Esophagus muscularis mucosa (tissue), 4 donors: ENCODE results near the gene SLC5A5. TPM values are rescaled to one million over a fixed set of nuclear protein-coding genes. Genes with fewer than 3 reads are reported as not detected.

ENCODE experiments used
- DNase-seq: peaks from one replicate; pipeline ENCODE4 v3.0.0-alpha.2; 2017; ENCODE audit errors: extremely low spot score
- H3K27ac ChIP-seq, 4 donors: fragments of 200-600 bp; sonication (generic); replicated peaks in 1 of 4; 1 replicate in 3 of 4; 2 replicates in 1 of 4; pipeline ENCODE4 v1.5.1; 2016 to 2019; ENCODE audit warnings: mild to moderate bottlenecking in 1 of 4
- H3K27me3 ChIP-seq, 4 donors: fragments of 200-600 bp; sonication (generic); one replicate each; pipeline versions ENCODE4 v1.5.1 to v1.6.0; 2016 to 2019
- H3K36me3 ChIP-seq, 4 donors: fragments of 200-600 bp; sonication (generic); one replicate each; pipeline ENCODE4 v1.5.1; 2016 to 2019
- H3K4me1 ChIP-seq, 4 donors: fragments of 200-600 bp; sonication (generic); one replicate each; pipeline ENCODE4 v1.5.1; 2016 to 2019
- H3K4me3 ChIP-seq, 4 donors: fragments of 200-600 bp; sonication (generic); 1 replicate in 2 of 4; 2 replicates in 2 of 4; pipeline ENCODE4 v1.5.1; 2016 to 2019; ENCODE audit warnings: mild to moderate bottlenecking in 4 of 4, moderate library complexity in 1 of 4
- H3K9me3 ChIP-seq, 4 donors: fragments of 200-600 bp; sonication (generic); 1 replicate in 3 of 4; 2 replicates in 1 of 4; pipeline ENCODE4 v1.5.1; 2016 to 2019
- EP300 ChIP-seq: sonication (generic); formaldehyde crosslinking; IDR thresholded peaks from one replicate; pipeline ENCODE4 v1.6.1; 2017; ENCODE audit warnings: antibody characterized with exemption
- POLR2A ChIP-seq: fragments of 450-650 bp; IDR thresholded peaks from one replicate; pipeline ENCODE4 v1.6.1; 2017; ENCODE audit warnings: antibody characterized with exemption, moderate library complexity, mild to moderate bottlenecking, low read depth
- POLR2AphosphoS5 ChIP-seq, 2 donors: sonication (generic); formaldehyde crosslinking; IDR thresholded peaks; one replicate each; pipeline ENCODE4 v1.6.1; 2017; ENCODE audit warnings: antibody characterized with exemption in 2 of 2
- WGBS: methylation state at CpG from one replicate; pipeline ENCODE4 v1.1.5; 2018; 5-methylcytosine and 5-hydroxymethylcytosine counted together
- intact Hi-C: fragments of 100-400 bp; cut with DNase I; formaldehyde crosslinking; loops from one replicate; pipeline ENCODE4 v1.15.1; 2023
- total RNA-seq, 4 donors: library from RNA; depleted of rRNA; stranded (reverse); fragments of >200 nt; gene quantifications; one replicate each; pipeline versions ENCODE4 v1.1.0 to v1.2.1, GENCODE V29; 2016
- TF ChIP-seq, protein P1 (sequence below), 3 experiments: fragments of 200-600 bp in 2 of 3; fragments of 450-650 bp in 1 of 3; sonication (generic) in 2 of 3; IDR thresholded peaks; one replicate each; pipeline ENCODE4 v1.5.1; 2017 to 2019; ENCODE audit warnings: antibody characterized with exemption in 3 of 3, mild to moderate bottlenecking in 2 of 3, moderate library complexity in 1 of 3

The SLC5A5 gene
- total RNA-seq, 4 donors from 2014 or later = 0.17 TPM; not detected in 3

DNA sequence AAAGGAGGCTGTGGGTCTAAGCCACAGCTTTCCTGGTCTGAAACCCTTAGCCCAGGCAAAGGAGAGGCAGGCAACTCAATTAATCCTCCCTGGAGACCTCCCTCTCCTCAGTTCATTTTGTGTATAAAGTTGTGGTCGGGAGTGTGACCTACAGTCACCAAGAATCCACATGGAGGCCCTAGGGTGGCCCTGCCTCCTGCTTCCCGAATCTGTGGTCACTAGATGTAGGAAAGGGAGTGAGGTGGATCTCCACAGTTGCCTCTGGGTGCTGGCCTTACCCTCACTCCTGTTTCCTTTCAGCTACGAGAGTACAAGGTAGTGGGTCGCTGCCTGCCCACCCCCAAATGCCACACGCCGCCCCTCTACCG lies 10.8 kb upstream of the SLC5A5 start:
- 68% methylated on average over 6 of the region's 7 CpGs for WGBS
- no peaks in the 10 kb centered on the region for H3K9me3 ChIP-seq
- H3K36me3 ChIP-seq = peaks cover 33 to 52% (median 48%) of the 10 kb centered on the region in 4 donors
- TF ChIP-seq, protein P1, sequence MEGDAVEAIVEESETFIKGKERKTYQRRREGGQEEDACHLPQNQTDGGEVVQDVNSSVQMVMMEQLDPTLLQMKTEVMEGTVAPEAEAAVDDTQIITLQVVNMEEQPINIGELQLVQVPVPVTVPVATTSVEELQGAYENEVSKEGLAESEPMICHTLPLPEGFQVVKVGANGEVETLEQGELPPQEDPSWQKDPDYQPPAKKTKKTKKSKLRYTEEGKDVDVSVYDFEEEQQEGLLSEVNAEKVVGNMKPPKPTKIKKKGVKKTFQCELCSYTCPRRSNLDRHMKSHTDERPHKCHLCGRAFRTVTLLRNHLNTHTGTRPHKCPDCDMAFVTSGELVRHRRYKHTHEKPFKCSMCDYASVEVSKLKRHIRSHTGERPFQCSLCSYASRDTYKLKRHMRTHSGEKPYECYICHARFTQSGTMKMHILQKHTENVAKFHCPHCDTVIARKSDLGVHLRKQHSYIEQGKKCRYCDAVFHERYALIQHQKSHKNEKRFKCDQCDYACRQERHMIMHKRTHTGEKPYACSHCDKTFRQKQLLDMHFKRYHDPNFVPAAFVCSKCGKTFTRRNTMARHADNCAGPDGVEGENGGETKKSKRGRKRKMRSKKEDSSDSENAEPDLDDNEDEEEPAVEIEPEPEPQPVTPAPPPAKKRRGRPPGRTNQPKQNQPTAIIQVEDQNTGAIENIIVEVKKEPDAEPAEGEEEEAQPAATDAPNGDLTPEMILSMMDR (IDR thresholded peaks at IDR 0.05) = no peak
- no peaks in the 10 kb centered on the region for H3K27me3 ChIP-seq
- no peak for DNase-seq
- peaks cover 19 to 39% (median 26%) of the 10 kb centered on the region in 4 donors for H3K4me1 ChIP-seq
- H3K27ac ChIP-seq = peak overlapping the region in 2 of 4 donors; percentile 92 to 95
- intact Hi-C loops = no loop called here
- H3K4me3 ChIP-seq = peak overlapping the region; percentile 77 to 99 (median 86)

DNA sequence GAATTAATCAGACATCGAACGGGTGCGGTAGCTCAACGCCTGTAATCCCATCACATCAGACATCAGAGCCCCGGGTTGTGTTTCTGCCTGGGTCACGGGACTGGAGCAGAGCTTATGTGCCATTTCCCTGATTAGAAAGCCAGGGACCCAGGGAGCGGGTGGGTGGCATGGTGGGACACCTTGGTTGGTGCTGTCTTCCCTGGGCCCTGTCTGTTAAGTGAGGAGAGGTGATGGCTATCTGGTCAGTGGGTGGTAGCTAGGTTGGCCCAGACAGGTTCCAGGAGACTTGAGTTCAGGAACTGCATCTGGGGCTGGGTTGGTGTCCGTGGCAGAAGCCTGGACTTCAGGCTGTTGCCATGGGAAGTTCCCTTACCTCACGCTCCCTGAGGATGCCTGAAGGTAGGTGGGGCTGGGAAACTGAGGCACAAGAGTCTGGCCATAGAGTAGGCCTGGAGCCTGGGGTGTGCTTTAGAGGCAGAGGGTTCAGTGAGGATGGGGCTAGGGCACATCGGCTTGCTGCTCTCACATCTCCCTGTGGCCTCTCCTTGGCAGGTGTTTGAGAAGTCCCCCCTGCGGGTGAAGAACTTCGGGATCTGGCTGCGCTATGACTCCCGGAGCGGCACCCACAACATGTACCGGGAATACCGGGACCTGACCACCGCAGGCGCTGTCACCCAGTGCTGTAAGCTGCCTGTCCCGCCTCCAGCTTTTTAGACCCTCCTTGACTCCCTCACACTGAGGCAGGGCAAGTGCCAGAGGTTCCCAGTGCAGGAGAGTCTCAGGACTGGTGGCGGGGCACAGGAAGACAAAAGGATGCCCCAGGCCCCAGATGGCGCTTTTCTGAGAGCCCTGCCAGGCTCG lies 10.0 kb upstream of the SLC5A5 start:
- Histone ChIP-seq H3K27me3 (no peaks in the 10 kb centered on the region), H3K27ac (peak overlapping the region in 1 of 4 donors; percentile 7), H3K4me1 (peaks cover 19 to 39% (median 26%) of the 10 kb centered on the region in 4 donors), H3K4me3 (peak overlapping the region in 3 of 4 donors; percentile 77 to 90 (median 82)), H3K36me3 (peaks cover 34 to 54% (median 51%) of the 10 kb centered on the region in 4 donors), H3K9me3 (no peaks in the 10 kb centered on the region)
- intact Hi-C loops = no loop called here
- 74% methylated on average over 11 of the region's 23 CpGs for WGBS
- TF ChIP-seq POLR2A (no peak), POLR2AphosphoS5 (IDR thresholded peaks at IDR 0.05) (no peak), EP300 (no peak)
- TF ChIP-seq, protein P1 (IDR thresholded peaks at IDR 0.05) = no peak
- DNase-seq = no peak

DNA sequence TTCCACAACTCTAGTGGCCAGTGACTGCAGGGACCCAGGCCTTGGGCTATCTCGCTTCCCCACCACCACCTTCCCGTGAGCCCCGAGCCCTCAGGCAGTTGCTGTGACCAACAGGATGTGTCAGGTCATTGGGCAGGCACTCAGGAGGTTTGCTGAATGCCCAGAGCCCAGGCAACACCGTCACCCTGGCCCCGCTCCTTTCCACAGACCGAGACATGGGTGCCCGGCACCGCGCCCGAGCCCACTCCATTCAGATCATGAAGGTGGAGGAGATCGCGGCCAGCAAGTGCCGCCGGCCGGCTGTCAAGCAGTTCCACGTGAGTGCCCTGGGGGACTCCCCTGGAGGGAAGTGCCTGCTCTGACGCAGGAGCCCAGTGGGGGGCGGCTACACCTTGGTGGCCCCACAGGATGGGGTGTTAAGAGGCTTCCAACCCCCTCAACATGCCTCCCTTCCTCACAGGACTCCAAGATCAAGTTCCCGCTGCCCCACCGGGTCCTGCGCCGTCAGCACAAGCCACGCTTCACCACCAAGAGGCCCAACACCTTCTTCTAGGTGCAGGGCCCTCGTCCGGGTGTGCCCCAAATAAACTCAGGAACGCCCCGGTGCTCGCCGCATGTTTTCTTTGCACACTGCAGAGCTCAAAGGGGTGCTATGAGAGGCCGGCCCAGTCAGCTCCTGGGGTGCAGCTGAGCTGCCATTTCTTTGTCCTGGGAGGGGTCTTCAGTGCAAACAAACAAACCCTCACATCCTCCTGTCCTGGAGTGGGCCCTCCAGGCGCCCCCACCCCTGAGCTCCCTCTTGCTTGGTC lies 8.8 kb upstream of the SLC5A5 start:
- intact Hi-C loops = no loop called here
- TF ChIP-seq, protein P1 (IDR thresholded peaks at IDR 0.05) = no peak
- TF ChIP-seq POLR2AphosphoS5 (IDR thresholded peaks at IDR 0.05) = no peak
- TF ChIP-seq POLR2A = no peak
- no peak for TF ChIP-seq EP300
- H3K27ac ChIP-seq = peak overlapping the region in 1 of 4 donors; percentile 36
- no peaks in the 10 kb centered on the region for H3K9me3 ChIP-seq
- no peaks in the 10 kb centered on the region for H3K27me3 ChIP-seq
- WGBS = 83% methylated on average over 15 of the region's 31 CpGs
- H3K4me1 ChIP-seq = peaks cover 19 to 39% (median 26%) of the 10 kb centered on the region in 4 donors
- no peak for DNase-seq
- peaks cover 34 to 54% (median 51%) of the 10 kb centered on the region in 4 donors for H3K36me3 ChIP-seq
- H3K4me3 ChIP-seq = no peak overlapping the region

DNA sequence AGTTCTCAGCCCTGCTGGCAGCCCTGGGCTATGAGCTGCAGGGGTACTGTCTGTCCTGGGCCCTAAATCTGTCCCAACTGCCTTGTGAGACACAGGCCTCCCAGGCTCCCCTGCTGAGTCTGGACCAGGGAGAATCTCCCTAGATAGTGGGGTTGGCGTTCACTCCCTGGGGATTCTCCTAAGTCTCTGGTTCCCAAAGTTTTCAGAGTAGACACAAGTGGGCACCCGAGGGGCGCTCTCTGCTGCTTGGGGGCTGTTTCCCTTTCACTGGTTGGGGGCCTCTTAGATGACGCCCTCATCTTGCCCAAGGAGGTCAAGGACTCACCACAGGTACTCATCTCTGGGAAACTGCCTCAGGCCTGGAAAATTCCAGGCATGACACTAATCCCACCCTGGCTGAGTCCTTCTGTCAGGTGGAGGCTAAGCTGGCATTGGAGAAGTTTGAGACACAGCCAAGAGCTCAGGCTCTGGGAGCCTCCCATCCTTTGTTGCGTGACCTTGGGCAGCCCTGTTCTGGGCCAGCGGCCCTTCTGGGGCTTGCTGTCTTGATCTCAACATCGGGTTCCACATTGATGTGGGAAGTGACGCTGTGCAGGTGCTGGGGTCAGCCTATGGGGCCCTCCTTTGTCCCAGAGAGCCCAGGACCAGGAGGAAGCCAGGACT lies 8.1 kb upstream of the SLC5A5 start:
- Histone ChIP-seq H3K4me1 (peaks cover 19 to 39% (median 26%) of the 10 kb centered on the region in 4 donors), H3K36me3 (peaks cover 34 to 54% (median 51%) of the 10 kb centered on the region in 4 donors)
- 82% methylated on average over 4 of the region's 8 CpGs for WGBS

More for the DNA sequence above, 8.1 kb upstream of the SLC5A5 start:
- DNase-seq = no peak
- intact Hi-C loops = loop anchor here (2.0 kb wide), 1 partner anchor 67 kb away; no protein-coding TSS in a partner anchor
- Histone ChIP-seq H3K27me3 (no peaks in the 10 kb centered on the region), H3K9me3 (no peaks in the 10 kb centered on the region), H3K4me3 (no peak overlapping the region), H3K27ac (peak overlapping the region in 1 of 4 donors; percentile 36)
- no peak for TF ChIP-seq POLR2AphosphoS5 (IDR thresholded peaks at IDR 0.05)
- TF ChIP-seq, protein P1 (IDR thresholded peaks at IDR 0.05) = no peak
- TF ChIP-seq EP300 = no peak
- no peak for TF ChIP-seq POLR2A
